Measurements from ENCODE around the gene SOS1.
"Not testable (repeated sequence)": the region's sequence is repeated elsewhere in the genome, so short reads cannot be mapped to it uniquely, and the experiment has no call there.

Gene SOS1

GRCh38 chr2:39138187-39138836 is 17.5 kb upstream of the SOS1 start:
- not testable (repeated sequence) for DNase-seq

- no peak for DNase-seq
These were observed 15.9 kb upstream of the SOS1 start for GRCh38 chr2:39136799-39137198.

GRCh38 chr2:39135690-39136259 is 14.9 kb upstream of the SOS1 start:
- DNase-seq, result no peak

GRCh38 chr2:39133215-39133851 is 12.5 kb upstream of the SOS1 start:
- DNase-seq, result no peak

- DNase-seq, result peak; percentile 52 to 75
These were observed 8.1 kb upstream of the SOS1 start for GRCh38 chr2:39128919-39129391.

GRCh38 chr2:39127973-39128372 is 7.1 kb upstream of the SOS1 start:
- peak; percentile 17 to 42 for DNase-seq

- DNase-seq, result no peak
These were observed 3.9 kb upstream of the SOS1 start for GRCh38 chr2:39124746-39125057.

GRCh38 chr2:39124000-39124745 is 3.3 kb upstream of the SOS1 start:
- peak; percentile 96 to 97 for DNase-seq

GRCh38 chr2:39123436-39123999 is 2.7 kb upstream of the SOS1 start:
- DNase-seq, result no peak

GRCh38 chr2:39121523-39122063 is 742 bp upstream of the SOS1 start:
- DNase-seq, result no peak

GRCh38 chr2:39120521-39120770 is 405 bp downstream of the SOS1 start:
- no peak for DNase-seq

- DNase-seq, result peak; percentile 68
These were observed 925 bp downstream of the SOS1 start for GRCh38 chr2:39119732-39120520.

- DNase-seq, result peak in 1 of 2 donors; percentile 25
These were observed 1.9 kb downstream of the SOS1 start for GRCh38 chr2:39118786-39119499.

- no peak for DNase-seq
These were observed 5.3 kb downstream of the SOS1 start for GRCh38 chr2:39115556-39115955.

GRCh38 chr2:39114771-39115170 is 6.1 kb downstream of the SOS1 start:
- DNase-seq, result no peak

GRCh38 chr2:39109537-39109936 is 11.3 kb downstream of the SOS1 start:
- no peak for DNase-seq

- DNase-seq, result no peak
These were observed 12.5 kb downstream of the SOS1 start for GRCh38 chr2:39108377-39108776.

GRCh38 chr2:39107724-39108273 is 13.1 kb downstream of the SOS1 start:
- DNase-seq, result no peak

- DNase-seq, result no peak
These were observed 13.7 kb downstream of the SOS1 start for GRCh38 chr2:39107156-39107555.

GRCh38 chr2:39099870-39100728 is 20.8 kb downstream of the SOS1 start:
- no peak for DNase-seq

Measured in CD4-positive, alpha-beta T cell treated with Interleukin-1 beta for 1 hour (primary cell).